ENCODE data around the gene SEC16A.

The SEC16A gene

DNA sequence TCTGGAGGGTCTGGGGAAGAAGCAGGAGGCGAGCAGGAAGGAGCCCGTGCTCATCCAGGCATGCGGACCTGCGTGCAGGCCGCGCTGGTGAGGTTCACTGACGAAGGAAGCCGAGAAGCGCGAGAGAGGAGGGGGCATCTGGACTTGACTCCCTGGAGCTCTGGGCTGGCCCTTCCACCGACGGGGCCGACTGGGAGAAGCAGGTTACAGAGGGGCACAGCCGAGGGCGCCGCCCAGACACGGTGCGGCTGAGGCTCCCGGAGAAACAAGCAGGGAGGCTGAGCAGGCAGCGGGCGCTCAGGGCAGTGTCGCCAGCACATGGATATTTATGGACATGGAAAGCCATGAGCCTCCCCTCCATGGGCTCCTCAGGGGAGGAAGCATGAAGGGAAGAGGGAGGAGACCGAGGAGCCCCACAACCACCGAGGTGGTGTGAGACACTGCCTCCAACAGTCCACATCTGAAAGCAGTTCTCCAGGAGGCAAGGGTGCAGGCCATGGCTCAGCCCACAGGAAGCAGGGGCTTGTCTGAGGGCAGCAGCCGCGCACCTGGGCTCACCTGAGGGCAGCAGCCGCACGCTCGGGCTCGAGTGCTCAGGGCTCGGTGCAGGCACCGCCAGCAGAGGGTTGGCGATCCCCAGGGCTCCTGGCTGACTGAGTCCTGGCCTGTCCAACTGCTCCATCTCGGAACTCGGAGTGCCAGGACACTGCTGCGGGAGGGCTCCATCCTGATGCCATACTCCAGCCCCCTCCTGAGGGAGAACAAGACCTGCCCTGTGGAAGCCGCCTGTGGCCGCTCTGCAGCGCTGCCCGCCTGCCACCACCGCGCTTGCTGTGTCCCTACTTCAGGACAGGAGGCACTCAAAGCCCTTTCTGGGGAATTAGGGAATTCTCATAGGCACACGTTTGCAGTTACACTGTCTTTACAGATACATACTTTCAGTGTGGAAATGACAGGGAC lies 27.5 kb downstream of the SEC16A start:
- no peak for TF ChIP-seq SPI1 (IDR thresholded peaks at IDR 0.05; ENCODE audit: borderline replicate concordance, low read depth)
- TF ChIP-seq REST (IDR thresholded peaks at IDR 0.05; ENCODE audit: insufficient replicate concordance, low read depth), result no peak
- no peak for TF ChIP-seq POLR2AphosphoS5 (IDR thresholded peaks at IDR 0.05; ENCODE audit: low read depth)
- TF ChIP-seq GABPA (IDR thresholded peaks at IDR 0.05; ENCODE audit: low read depth), result no peak
- TF ChIP-seq, protein P1, sequence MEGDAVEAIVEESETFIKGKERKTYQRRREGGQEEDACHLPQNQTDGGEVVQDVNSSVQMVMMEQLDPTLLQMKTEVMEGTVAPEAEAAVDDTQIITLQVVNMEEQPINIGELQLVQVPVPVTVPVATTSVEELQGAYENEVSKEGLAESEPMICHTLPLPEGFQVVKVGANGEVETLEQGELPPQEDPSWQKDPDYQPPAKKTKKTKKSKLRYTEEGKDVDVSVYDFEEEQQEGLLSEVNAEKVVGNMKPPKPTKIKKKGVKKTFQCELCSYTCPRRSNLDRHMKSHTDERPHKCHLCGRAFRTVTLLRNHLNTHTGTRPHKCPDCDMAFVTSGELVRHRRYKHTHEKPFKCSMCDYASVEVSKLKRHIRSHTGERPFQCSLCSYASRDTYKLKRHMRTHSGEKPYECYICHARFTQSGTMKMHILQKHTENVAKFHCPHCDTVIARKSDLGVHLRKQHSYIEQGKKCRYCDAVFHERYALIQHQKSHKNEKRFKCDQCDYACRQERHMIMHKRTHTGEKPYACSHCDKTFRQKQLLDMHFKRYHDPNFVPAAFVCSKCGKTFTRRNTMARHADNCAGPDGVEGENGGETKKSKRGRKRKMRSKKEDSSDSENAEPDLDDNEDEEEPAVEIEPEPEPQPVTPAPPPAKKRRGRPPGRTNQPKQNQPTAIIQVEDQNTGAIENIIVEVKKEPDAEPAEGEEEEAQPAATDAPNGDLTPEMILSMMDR (IDR thresholded peaks at IDR 0.05; ENCODE audit: insufficient read depth, low read length), result no peak
- Histone ChIP-seq H3K27me3 (ENCODE audit: insufficient read depth, poor library complexity, severe bottlenecking) (no peaks in the 10 kb centered on the region), H3K27ac (replicated peaks) (no peak overlapping the region), H3K4me3 (replicated peaks; ENCODE audit: insufficient read depth, low read length) (no peak overlapping the region)
- DNase-seq (ENCODE audit: low read depth in 1 of 2, low spot score in 1 of 2), result no peak

- TF ChIP-seq SPI1 (IDR thresholded peaks at IDR 0.05; ENCODE audit: borderline replicate concordance, low read depth) (no peak), GABPA (IDR thresholded peaks at IDR 0.05; ENCODE audit: low read depth) (no peak), POLR2AphosphoS5 (IDR thresholded peaks at IDR 0.05; ENCODE audit: low read depth) (no peak), REST (IDR thresholded peaks at IDR 0.05; ENCODE audit: insufficient replicate concordance, low read depth) (no peak)
- TF ChIP-seq, protein P1 (IDR thresholded peaks at IDR 0.05; ENCODE audit: insufficient read depth, low read length), result no peak
- H3K27ac ChIP-seq (replicated peaks), result no peak overlapping the region
- no peak overlapping the region for H3K4me3 ChIP-seq (replicated peaks; ENCODE audit: insufficient read depth, low read length)
- no peaks in the 10 kb centered on the region for H3K27me3 ChIP-seq (ENCODE audit: insufficient read depth, poor library complexity, severe bottlenecking)
- no peak for DNase-seq (ENCODE audit: low read depth in 1 of 2, low spot score in 1 of 2)
These were observed 28.6 kb downstream of the SEC16A start for GRCh38 chr9:136454026-136454796.

DNA sequence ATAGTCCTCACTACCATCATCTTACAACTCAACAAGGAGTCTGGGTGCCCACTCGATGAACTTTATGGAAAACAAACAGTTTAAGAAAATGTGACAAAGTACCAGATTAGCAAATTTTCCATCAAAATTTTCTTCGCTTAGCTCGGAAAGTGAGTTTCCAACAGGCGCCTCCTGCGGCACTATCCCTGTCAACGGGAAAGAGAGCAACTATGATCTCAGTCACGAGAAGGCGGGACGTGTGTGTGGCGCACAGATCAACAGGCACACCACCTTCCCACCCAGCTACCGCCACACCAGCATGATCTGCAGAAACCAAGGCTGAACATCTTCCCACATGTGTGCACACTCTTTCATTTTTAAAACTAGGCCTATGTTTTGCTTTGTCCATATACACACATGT lies 29.5 kb downstream of the SEC16A start:
- no peaks in the 10 kb centered on the region for H3K27me3 ChIP-seq (ENCODE audit: insufficient read depth, poor library complexity, severe bottlenecking)
- H3K4me3 ChIP-seq (replicated peaks; ENCODE audit: insufficient read depth, low read length), result no peak overlapping the region
- DNase-seq (ENCODE audit: low read depth in 1 of 2, low spot score in 1 of 2), result no peak
- no peak overlapping the region for H3K27ac ChIP-seq (replicated peaks)
- no peak for TF ChIP-seq GABPA (IDR thresholded peaks at IDR 0.05; ENCODE audit: low read depth)
- TF ChIP-seq REST (IDR thresholded peaks at IDR 0.05; ENCODE audit: insufficient replicate concordance, low read depth), result no peak
- no peak for TF ChIP-seq SPI1 (IDR thresholded peaks at IDR 0.05; ENCODE audit: borderline replicate concordance, low read depth)
- TF ChIP-seq, protein P1 (IDR thresholded peaks at IDR 0.05; ENCODE audit: insufficient read depth, low read length), result no peak
- TF ChIP-seq POLR2AphosphoS5 (IDR thresholded peaks at IDR 0.05; ENCODE audit: low read depth), result no peak
